GM23248 (cell line): ENCODE results near the gene QRICH2.

Experiments
- EZH2 ChIP-seq: fragments of 200-600 bp; sonication (generic); IDR thresholded peaks from 2 replicates; pipeline ENCODE4 v1.6.1; 2018; ENCODE audit warnings: antibody characterized with exemption, mild to moderate bottlenecking; ENCODE audit not compliant: insufficient read depth, poor library complexity, severe bottlenecking
- EZH2phosphoT487 ChIP-seq: fragments of 200-600 bp; sonication (generic); IDR thresholded peaks from 2 replicates; pipeline ENCODE4 v1.6.1; 2018; ENCODE audit warnings: antibody characterized with exemption, moderate library complexity, mild to moderate bottlenecking, low read depth; ENCODE audit not compliant: insufficient read depth

DNA sequence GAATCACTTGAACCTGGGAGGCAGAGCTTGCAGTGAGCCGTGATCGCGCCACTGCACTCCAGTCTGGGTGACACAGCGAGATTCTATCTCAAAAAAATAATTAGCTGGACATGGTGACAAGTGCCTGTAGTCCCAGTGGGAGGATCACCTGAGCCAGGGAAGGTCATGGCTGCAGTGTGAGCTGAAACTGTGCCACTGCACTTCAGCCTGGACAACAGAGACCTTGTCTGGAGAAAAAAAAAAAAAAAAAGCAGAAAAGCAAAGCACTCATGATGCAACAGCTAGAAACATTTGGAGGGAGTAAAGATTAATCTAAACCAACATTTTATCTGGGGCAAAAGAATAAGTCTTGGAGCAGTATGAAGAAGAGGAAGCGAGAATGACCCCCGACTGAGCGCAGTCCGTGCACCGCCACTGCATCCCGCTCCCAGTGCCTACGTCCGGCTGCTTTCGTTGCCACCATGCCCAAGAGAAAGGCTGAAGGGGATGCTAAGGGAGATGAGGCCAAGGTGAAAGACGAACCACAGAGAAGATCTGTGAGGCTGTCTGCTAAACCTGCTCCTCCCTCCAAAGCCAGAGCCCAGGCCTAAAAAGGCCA lies 37.4 kb upstream of the QRICH2 start:
- TF ChIP-seq EZH2: no peak
- TF ChIP-seq EZH2phosphoT487: no peak
